NCI-H1092 (cell line): Measurements from ENCODE around the gene PCDHGA10.
"Not testable (repeated sequence)": the region's sequence is repeated elsewhere in the genome, so short reads cannot be mapped to it uniquely, and the experiment has no call there.

Experiments used
- DNase-seq: peaks from one replicate; lab custom pipeline; 2025; lab: John Stamatoyannopoulos, UW

Gene PCDHGA10

DNA sequence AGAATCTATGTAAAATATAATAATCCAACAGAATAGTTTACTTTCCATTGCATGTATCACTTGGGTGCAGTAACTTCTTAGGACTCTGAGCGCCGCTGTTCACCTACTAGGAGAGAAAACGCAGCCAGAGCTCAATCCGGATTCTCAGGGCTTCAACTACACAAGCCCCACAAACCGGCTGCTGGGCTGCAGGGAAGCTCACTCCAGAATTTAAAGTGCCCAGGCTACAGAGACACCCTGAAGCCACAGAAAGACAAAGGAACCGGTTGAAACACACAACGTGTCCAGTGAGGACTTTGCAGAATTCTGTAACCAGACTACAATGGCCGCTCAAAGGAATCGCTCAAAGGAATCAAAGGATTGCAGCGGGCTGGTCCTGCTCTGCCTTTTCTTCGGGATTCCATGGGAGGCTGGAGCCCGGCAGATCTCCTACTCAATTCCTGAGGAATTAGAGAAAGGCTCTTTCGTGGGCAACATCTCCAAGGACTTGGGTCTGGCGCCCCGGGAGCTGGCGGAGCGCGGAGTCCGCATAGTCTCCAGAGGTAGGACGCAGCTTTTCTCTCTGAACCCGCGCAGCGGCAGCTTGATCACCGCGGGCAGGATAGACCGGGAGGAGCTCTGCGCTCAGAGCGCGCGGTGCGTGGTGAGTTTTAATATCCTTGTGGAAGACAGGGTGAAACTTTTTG is at the start of gene PCDHGA10:
TSS of gene PCDHGA10 (plus strand) at position 134 of the 686 bp plus-strand sequence. CDS start at position 323, 189 bp downstream.
- no peak for DNase-seq

GRCh38 chr5:141363952-141364660 is 48.7 kb upstream of the PCDHGA10 start, which contains the start of gene PCDHGA5:
Gene PCDHGA5, plus strand, starts transcription at chr5:141364162. Its CDS starts 169 bp downstream, at chr5:141364331.
- DNase-seq, result no peak

DNA sequence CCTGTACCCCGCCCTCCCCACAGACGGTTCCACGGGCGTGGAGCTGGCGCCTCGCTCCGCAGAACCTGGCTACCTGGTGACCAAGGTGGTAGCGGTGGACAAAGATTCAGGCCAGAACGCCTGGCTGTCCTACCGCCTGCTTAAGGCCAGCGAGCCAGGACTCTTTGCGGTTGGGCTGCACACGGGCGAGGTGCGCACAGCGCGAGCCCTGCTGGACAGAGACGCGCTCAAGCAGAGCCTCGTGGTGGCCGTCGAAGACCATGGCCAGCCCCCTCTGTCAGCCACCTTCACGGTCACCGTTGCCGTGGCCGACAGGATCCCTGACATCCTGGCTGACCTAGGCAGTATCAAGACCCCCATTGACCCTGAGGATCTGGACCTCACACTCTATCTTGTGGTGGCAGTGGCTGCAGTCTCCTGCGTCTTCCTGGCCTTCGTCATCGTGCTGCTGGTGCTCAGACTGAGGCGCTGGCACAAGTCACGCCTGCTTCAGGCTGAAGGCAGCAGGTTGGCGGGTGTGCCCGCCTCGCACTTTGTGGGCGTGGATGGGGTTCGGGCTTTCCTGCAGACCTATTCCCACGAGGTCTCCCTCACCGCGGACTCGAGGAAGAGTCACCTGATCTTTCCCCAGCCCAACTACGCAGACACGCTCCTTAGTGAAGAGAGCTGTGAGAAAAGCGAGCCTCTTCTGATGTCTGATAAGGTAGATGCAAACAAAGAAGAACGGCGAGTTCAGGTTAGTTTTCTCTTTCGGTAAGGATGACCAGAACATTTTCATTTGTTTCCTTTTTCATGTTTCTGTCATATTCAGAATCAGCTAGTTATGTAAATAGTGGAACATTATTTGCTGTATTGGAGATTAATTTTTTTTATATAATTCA is 46.5 kb upstream of the PCDHGA10 start:
- DNase-seq, result no peak

DNA sequence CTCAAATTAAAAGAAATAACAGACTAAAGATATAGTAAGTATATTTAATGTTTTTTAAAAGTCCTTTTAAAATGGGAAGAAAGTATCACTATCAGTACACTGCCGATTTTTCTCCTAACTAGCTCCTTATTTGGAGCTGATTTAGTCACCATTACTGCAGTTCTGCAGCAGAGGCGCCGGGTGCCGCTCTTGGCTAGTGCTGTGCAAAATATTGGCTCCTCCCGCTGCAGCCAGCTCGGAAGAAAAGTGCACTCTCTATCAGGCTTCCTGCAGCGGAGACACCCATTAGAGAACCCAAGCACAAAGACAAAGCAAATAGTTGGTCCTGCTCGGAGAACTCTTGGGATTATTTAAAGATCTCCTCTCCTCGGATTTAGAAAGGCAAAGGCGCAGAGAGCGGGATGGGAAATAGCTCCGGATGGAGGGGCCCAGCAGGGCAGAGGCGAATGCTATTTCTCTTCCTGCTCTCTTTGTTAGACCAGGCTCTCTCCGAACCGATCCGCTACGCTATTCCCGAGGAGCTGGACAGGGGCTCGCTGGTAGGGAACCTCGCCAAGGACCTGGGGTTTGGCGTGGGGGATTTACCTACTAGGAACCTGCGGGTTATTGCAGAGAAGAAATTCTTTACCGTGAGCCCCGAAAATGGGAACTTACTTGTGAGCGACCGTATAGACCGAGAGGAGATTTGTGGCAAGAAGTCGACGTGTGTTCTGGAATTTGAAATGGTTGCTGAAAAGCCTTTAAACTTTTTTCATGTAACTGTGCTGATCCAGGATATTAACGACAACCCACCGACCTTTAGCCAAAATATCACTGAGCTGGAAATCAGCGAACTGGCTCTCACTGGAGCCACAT is 42.6 kb upstream of the PCDHGA10 start, which contains the start of gene PCDHGB3:
TSS of gene PCDHGB3 (plus strand) at position 249 of the 855 bp plus-strand sequence. CDS start at position 402, 153 bp downstream.
- DNase-seq, result no peak

- no peak for DNase-seq
These were observed 41.0 kb upstream of the PCDHGA10 start for GRCh38 chr5:141371572-141372475.

DNA sequence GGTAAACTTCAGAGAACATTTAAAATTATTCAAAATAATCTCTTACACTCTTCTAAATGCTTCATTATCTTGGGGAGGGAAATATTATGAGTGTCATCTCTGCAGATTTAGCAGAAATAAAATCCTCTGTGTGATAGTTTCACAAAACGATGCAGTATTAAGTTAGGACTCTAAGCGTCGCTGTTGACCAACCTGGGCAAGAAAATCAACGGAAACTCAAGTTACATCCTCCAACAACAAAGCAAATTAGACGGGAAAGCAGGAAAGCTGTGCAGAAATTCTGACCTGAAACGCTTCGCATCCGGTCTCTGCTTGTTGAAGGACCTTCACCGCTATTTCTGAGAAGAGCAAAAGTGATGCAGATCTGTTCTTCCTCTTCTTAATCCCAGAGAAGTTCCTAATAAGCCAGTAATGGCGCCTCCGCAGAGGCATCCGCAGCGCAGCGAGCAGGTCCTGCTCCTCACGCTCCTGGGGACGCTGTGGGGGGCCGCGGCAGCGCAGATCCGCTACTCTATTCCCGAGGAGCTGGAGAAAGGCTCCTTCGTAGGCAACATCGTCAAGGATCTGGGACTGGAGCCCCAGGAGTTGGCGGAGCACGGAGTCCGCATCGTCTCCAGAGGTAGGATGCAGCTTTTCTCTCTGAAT is 39.0 kb upstream of the PCDHGA10 start, which contains the start of gene PCDHGA6:
TSS of gene PCDHGA6 (plus strand) at position 219 of the 645 bp plus-strand sequence. CDS start at position 412, 193 bp downstream.
- no peak for DNase-seq

DNA sequence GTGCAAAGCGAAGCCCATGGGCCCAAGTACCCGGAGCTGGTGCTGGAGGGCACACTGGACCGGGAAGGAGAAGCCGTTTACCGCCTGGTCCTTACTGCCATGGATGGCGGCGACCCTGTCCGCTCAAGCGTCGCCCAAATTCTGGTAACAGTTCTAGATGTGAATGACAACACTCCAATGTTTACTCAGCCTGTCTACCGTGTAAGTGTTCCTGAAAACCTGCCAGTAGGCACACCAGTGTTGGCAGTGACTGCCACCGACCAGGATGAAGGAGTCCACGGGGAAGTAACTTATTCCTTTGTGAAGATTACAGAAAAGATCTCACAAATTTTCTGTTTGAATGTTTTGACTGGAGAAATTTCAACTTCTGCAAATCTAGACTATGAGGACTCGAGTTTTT is 38.2 kb upstream of the PCDHGA10 start:
- DNase-seq, result no peak

- DNase-seq, result not testable (repeated sequence)
These were observed 37.2 kb upstream of the PCDHGA10 start for GRCh38 chr5:141375444-141376155.

- DNase-seq, result no peak
These were observed 30.1 kb upstream of the PCDHGA10 start, which contains the start of gene PCDHGA7 for GRCh38 chr5:141382469-141383294. Gene PCDHGA7, plus strand, starts transcription at chr5:141382742. Its CDS starts 158 bp downstream, at chr5:141382900.

DNA sequence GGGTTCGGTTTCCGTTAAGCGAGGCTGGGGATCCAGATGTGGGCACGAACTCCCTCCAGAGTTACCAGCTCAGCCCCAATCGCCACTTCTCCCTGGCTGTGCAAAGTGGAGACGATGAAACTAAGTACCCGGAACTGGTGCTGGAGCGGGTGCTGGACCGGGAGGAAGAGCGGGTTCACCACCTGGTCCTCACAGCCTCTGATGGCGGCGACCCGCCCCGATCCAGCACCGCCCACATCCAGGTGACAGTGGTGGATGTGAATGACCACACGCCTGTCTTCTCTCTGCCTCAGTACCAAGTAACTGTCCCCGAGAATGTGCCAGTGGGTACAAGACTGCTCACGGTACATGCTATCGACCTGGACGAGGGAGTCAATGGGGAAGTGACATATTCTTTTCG is 29.4 kb upstream of the PCDHGA10 start:
- no peak for DNase-seq

GRCh38 chr5:141384471-141385267 is 28.1 kb upstream of the PCDHGA10 start:
- no peak for DNase-seq

DNA sequence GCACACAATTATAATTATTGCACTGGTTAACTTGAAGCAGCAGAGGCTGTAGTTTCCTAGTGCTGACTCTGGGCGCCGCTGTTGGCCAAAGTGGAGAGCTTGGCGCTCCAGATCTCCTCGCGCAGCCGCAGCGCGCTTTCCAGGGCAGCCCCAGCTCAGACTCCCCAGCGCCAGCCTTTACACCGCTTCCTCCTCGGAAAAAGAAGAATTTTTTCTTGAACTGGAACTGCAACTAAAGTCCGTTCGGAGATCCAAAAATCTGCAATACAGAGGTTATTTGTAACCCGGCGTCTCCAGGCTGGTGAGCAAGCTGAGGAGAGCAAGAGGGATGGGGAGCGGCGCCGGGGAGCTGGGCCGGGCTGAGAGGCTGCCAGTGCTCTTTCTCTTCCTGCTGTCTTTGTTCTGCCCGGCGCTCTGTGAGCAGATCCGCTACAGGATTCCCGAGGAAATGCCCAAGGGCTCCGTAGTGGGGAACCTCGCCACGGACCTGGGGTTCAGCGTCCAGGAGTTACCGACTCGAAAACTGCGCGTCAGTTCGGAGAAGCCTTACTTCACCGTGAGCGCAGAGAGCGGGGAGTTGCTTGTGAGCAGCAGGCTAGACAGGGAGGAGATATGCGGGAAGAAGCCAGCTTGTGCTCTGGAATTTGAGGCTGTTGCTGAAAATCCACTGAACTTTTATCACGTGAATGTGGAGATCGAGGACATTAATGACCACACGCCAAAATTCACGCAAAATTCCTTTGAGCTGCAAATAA is 25.1 kb upstream of the PCDHGA10 start, which contains the start of gene PCDHGB4:
TSS of gene PCDHGB4 (plus strand) at position 142 of the 755 bp plus-strand sequence. CDS start at position 329, 187 bp downstream.
- DNase-seq, result not testable (repeated sequence)

DNA sequence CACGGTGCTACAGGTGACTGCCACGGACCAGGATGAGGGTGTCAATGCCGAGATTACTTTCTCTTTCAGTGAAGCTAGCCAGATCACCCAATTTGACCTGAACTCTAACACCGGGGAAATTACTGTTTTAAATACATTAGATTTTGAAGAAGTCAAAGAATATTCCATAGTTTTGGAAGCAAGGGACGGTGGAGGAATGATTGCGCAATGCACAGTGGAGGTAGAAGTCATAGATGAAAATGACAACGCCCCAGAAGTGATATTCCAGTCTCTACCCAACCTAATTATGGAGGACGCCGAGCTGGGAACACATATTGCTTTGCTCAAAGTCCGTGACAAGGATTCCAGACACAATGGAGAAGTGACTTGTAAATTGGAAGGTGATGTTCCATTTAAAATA is 24.1 kb upstream of the PCDHGA10 start:
- no peak for DNase-seq

DNA sequence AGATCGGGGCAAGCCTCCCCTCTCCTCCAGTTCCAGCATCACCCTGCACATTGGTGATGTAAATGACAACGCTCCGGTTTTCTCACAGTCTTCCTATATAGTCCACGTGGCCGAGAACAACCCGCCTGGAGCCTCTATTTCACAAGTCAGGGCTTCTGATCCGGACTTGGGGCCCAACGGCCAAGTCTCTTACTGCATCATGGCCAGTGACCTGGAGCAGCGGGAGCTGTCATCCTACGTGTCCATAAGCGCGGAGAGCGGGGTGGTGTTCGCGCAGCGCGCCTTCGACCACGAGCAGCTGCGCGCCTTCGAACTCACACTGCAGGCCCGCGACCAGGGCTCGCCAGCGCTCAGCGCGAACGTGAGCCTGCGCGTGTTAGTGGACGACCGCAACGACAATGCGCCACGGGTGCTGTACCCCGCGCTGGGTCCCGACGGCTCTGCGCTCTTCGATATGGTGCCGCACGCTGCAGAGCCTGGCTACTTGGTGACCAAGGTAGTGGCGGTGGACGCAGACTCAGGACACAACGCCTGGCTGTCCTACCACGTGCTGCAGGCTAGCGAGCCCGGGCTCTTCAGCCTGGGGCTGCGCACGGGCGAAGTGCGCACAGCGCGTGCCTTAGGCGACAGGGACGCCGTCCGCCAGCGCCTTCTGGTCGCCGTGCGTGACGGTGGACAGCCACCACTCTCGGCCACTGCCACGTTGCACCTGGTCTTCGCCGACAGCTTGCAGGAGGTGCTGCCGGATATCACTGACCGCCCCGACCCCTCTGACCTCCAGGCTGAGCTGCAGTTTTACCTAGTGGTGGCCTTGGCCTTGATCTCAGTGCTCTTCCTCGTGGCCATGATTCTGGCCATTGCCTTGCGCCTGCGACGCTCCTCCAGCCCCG is 23.4 kb upstream of the PCDHGA10 start:
- DNase-seq, result no peak
